GM12891 (cell line): ENCODE results near the gene WDFY2.

Experiments used
- PAX5 ChIP-seq: IDR thresholded peaks from 2 replicates; pipeline ENCODE4 v1.6.1; 2011; ENCODE audit warnings: low read length, moderate library complexity, mild to moderate bottlenecking; ENCODE audit not compliant: insufficient read depth, severe bottlenecking
- POLR2A ChIP-seq: IDR thresholded peaks from 2 replicates; pipeline ENCODE4 v1.6.1; 2011; ENCODE audit warnings: low read depth, low read length, control low read depth
- POLR2AphosphoS5 ChIP-seq: IDR thresholded peaks from 2 replicates; pipeline ENCODE4 v1.6.1; 2011; ENCODE audit warnings: low read depth, low read length, control low read depth
- POU2F2 ChIP-seq: IDR thresholded peaks from 2 replicates; pipeline ENCODE4 v1.6.1; 2011; ENCODE audit warnings: low read depth, mild to moderate bottlenecking, control low read depth, low read length, moderate library complexity
- TAF1 ChIP-seq: IDR thresholded peaks from 2 replicates; pipeline ENCODE4 v1.6.1; 2011; ENCODE audit warnings: low read depth, low read length, control low read depth

GRCh38 chr13:51590971-51591627 lies 6.8 kb downstream of the WDFY2 start:
- TF ChIP-seq POLR2A (no peak), TAF1 (no peak), POLR2AphosphoS5 (no peak), POU2F2 (no peak), PAX5 (no peak)
